ENCODE results near the gene SIK2.

SIK2 gene

DNA sequence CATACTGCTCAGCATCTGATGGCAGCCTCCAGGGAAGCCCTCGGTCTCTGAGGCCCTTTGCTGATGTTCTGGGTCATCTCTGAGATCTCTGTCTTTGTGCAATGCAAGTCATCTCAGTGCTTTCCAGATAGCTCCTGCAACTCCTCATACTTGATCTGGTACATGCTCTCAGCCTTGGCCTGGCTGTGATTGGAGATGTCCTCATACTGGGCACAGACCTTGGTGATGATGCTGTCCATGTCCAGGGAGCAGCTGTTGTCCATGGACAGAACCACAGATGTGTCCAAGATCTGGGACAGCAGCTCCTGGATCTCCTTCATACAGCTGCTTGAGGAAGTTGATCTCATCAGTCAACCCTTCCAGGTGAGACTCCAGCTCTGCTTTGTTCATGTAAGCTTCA is 69.1 kb downstream of the SIK2 start:
- TF ChIP-seq CTCF (conservative IDR thresholded peaks at IDR 0.05; ENCODE audit: low read length): no peak

GRCh38 chr11:111672949-111673348 is 70.7 kb downstream of the SIK2 start:
- no peak overlapping the region for H3K4me3 ChIP-seq (ENCODE audit: low read length)
- no peak for DNase-seq (ENCODE audit: low read depth)
- TF ChIP-seq CTCF (conservative IDR thresholded peaks at IDR 0.05; ENCODE audit: low read length): no peak

More for the DNA sequence above, 69.1 kb downstream of the SIK2 start:
- H3K4me3 ChIP-seq (ENCODE audit: low read length): no peak overlapping the region
- DNase-seq (ENCODE audit: low read depth): no peak

DNA sequence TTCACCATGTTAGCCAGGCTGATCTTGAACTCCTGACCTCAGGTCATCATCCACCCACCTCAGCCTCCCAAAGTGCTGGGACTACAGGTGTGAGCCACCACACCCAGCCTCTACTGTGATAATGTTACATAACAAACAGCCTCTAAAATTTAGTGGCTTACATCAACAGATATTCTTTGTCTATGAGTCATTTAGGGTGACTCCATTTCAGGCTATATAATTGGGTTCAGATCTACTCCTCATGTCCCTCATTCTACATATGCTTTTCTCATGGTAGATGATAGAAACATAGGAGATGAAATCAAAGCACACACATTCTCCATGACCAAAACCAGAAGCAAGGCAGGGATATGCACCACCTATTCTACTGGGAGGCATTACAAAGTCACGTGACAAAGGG is 72.7 kb downstream of the SIK2 start:
- no peak for TF ChIP-seq CTCF (conservative IDR thresholded peaks at IDR 0.05; ENCODE audit: low read length)
- H3K4me3 ChIP-seq (ENCODE audit: low read length): no peak overlapping the region
- DNase-seq (ENCODE audit: low read depth): no peak

GRCh38 chr11:111675891-111676290 is 73.6 kb downstream of the SIK2 start:
- H3K4me3 ChIP-seq (ENCODE audit: low read length): no peak overlapping the region
- TF ChIP-seq CTCF (conservative IDR thresholded peaks at IDR 0.05; ENCODE audit: low read length): no peak
- DNase-seq (ENCODE audit: low read depth): no peak

- DNase-seq (ENCODE audit: low read depth): peak; percentile 29
- no peak overlapping the region for H3K4me3 ChIP-seq (ENCODE audit: low read length)
- no peak for TF ChIP-seq CTCF (conservative IDR thresholded peaks at IDR 0.05; ENCODE audit: low read length)
Measured at GRCh38 chr11:111676878-111677585, 74.8 kb downstream of the SIK2 start.

- no peak overlapping the region for H3K4me3 ChIP-seq (ENCODE audit: low read length)
- no peak for DNase-seq (ENCODE audit: low read depth)
- TF ChIP-seq CTCF (conservative IDR thresholded peaks at IDR 0.05; ENCODE audit: low read length): no peak
Measured at GRCh38 chr11:111680486-111681175, 78.4 kb downstream of the SIK2 start.

GRCh38 chr11:111683806-111684205 is 81.6 kb downstream of the SIK2 start:
- H3K4me3 ChIP-seq (ENCODE audit: low read length): no peak overlapping the region
- no peak for TF ChIP-seq CTCF (conservative IDR thresholded peaks at IDR 0.05; ENCODE audit: low read length)
- DNase-seq (ENCODE audit: low read depth): no peak

Data from AG10803 (cell line).